ENCODE results near the gene UNKL. TPM values are rescaled to one million over a fixed set of nuclear protein-coding genes. Genes with fewer than 3 reads are reported as not detected.
A peak's percentile ranks its signal among the peaks of the same experiment; 100 is the strongest.

The UNKL gene, protein sequence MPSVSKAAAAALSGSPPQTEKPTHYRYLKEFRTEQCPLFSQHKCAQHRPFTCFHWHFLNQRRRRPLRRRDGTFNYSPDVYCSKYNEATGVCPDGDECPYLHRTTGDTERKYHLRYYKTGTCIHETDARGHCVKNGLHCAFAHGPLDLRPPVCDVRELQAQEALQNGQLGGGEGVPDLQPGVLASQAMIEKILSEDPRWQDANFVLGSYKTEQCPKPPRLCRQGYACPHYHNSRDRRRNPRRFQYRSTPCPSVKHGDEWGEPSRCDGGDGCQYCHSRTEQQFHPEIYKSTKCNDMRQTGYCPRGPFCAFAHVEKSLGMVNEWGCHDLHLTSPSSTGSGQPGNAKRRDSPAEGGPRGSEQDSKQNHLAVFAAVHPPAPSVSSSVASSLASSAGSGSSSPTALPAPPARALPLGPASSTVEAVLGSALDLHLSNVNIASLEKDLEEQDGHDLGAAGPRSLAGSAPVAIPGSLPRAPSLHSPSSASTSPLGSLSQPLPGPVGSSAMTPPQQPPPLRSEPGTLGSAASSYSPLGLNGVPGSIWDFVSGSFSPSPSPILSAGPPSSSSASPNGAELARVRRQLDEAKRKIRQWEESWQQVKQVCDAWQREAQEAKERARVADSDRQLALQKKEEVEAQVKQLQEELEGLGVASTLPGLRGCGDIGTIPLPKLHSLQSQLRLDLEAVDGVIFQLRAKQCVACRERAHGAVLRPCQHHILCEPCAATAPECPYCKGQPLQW
- polyA plus RNA-seq (ENCODE audit: insufficient read length), result 7.5 TPM

DNA sequence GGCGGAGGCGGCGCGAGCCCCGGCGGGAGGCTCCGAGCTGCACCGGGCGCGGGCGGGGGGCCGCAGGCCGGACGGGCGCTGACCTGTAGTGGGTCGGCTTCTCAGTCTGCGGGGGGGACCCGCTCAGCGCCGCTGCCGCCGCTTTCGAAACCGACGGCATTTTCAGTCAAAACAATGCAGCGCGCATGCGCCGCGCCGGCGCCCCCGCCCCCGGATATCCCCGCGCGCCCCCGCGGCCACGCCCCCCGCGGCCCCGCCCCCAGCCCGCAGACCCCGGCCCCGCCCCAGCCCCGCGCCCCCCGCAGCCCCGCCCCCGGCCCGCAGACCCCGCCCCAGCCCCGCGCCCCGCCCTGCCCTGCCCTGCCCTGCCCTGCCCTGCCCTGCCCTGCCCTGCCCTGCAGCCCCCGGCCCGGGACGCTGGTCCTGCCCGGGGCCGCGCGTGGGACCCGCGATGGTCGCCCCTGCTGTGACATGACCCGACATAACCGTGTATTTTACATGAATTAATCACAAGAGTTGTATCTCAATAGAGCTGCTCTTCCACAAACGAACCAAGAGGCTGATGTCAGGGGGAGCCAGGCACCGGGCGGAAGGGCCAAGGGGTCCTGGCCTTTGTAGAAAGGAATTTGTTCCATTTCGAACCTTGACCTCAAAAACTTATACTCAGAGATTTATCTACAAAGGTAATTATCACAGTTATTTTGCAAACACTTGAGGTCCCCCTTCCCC, at the start of gene UNKL:
Gene UNKL, minus strand, starts transcription at position 173 of the 729 bp plus-strand sequence. Its CDS starts 13 bp downstream, at position 160.
- peak; percentile 28 for DNase-seq (ENCODE audit: low read depth)

DNA sequence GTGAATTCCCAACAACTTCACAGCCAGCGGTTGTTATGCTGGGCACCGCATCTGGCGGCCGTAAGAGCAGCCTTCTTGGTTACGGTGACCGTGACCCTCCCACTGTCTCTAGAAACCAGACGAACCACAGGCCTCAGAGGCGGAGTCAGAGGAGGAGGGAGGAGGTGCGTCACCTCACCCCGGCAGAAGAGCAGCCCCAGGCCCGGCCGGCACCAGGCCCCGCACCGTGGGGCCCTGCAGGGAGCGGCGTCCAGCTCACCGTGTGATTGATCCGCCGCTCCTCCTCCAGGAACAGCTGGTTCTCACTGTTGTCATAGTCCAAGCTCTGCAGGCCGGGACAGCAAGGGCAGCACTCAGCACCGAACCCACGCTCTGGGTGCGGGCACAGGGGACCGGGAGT, 46.6 kb upstream of the UNKL start:
- no peak for DNase-seq (ENCODE audit: low read depth)

DNA sequence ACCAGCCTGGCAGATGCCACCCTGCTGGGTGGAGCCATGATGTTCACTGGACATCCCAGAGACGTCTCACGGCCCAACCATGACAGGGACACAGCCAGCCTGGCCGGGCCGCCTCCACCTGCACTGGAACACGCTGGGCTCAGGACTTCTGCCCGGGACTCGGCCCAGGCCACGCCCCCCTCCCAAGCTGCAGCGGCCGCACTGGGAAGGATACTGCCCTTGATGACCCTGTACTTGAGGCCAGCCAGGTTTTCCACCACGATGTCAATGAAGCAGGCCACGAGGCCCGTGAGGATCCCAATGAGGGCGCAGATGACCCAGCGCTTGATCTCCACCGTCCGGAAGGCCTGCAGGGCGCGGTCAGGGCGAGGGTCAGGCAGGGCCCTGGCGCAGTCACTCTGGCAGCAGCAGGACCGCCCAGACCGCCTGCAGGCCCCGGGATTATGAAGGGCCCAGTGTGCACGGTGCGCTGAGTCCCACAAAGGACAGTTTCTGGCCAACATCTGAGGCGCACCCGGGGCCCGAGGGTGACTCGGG, 46.2 kb upstream of the UNKL start:
- DNase-seq (ENCODE audit: low read depth), result no peak

DNA sequence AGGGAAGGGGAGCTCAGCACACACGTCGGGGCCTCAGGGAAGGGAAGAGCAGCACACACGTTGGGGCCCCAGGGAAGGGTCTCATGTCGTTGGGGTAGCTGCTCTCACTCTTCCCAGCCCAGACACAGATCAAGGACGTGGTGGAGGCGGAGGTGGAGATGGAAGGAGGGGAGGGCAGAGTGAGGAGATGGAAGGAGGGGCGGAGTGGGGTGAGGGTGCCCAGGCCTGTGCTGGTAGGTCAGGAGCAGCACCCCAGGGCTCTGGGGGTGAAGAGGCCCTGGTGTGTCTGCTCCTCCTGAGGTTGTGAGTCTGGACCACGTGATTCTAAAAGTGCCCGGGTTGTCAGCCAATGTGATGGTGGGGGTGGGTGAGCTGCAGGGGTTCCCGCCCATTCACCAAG, 45.5 kb upstream of the UNKL start:
- DNase-seq (ENCODE audit: low read depth), result no peak

DNA sequence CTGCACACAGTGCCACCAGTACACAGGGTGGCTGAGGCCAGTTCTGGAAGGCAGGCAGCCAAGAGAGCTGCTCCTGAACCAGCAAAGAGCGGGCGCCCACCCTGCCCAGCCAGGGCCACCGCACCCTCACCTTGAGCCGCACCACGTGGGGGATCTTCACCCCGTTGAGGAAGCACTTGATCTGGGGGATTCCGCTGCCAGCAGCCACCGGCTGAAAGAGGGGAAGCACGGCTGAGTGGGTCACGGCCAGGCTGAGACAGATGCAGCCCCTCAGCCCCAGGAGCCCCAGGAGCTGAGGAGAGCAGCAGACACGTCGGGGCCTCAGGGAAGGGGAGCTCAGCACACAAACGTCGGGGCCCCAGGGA, 44.5 kb upstream of the UNKL start:
- DNase-seq (ENCODE audit: low read depth), result no peak

DNA sequence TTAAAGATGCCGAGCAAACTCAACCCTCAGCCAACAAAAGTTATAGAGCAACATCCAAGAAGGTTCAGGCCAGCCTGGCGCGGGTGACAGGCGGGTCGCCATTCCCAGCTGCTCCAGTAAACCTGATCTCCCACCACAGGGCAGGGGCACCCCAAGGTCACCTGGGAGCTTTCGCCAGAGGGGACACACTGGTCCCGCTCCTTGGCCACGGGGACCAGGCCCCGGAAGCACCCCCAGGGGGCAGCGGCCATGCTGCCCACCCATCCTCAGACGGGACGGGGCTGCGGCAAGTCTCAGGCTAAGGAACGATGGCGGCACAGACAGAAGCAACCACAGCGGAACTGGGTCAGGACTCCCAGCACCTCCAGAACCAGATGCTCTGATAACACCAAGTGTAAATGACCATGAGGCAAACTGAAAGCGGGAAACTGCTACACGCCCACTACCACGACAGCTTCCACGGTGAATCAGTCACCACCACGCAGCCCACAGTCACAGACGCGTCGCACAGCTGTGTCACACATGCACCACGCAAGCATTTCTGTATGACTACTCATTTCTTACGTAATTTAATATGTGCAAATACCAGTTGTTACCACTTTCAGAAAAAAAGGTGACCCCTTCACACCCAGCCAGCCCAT, 44.0 kb upstream of the UNKL start:
- DNase-seq (ENCODE audit: low read depth), result no peak

DNA sequence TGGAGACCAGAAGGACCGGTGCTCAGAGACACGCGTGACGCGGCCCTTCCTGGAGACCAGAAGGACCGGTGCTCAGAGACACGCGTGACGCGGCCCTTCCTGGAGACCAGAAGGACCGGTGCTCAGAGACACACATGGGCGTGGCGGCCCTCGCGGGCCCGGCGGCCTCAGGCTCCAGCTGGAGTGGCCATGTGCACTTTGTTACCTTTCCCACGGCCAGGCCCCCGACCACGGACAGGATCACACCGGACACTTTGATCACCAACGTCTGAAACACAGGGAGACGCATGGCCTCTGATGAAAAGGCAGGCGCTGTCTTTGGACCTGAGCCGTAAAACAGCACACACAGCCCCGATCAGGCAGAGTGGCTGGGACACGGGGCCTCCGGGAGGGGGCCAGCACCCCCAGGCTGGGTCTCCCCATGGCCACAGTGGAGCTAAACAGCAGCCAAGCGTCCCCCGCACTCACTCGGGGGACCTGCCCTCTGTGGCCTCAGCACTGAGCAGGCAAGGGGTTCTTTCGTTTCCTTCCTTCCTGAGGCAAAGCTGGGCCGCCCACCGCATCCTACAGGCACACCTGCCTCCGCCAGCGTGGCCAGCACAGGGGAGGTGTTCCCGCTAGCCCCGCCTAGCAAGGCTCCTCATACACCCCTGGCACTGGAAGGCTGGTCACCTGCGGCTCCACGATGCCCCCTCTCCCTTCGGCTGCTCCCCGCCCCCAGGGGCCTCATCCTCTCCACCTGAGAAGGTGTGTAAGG, 43.2 kb upstream of the UNKL start:
- no peak for DNase-seq (ENCODE audit: low read depth)

DNA sequence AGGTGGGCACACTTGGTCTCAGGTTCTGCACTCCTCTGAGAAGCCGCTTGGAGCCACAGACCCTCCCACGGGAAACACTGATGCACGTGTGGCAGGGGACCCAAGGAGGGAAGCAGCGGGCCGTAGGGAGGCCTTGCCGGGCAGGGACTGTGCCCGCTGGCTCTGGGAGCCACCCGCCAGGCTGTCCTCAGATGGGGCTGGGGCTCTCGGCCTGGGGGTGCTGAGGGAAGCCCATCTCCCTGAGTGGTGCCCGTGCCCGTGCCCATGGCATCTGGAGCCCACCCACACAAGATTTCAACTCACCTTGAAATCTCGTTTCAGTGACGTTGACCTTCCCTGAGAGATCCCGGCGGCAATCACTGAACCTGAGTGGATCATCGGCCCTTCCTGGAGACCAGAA, 42.4 kb upstream of the UNKL start:
- no peak for DNase-seq (ENCODE audit: low read depth)

DNA sequence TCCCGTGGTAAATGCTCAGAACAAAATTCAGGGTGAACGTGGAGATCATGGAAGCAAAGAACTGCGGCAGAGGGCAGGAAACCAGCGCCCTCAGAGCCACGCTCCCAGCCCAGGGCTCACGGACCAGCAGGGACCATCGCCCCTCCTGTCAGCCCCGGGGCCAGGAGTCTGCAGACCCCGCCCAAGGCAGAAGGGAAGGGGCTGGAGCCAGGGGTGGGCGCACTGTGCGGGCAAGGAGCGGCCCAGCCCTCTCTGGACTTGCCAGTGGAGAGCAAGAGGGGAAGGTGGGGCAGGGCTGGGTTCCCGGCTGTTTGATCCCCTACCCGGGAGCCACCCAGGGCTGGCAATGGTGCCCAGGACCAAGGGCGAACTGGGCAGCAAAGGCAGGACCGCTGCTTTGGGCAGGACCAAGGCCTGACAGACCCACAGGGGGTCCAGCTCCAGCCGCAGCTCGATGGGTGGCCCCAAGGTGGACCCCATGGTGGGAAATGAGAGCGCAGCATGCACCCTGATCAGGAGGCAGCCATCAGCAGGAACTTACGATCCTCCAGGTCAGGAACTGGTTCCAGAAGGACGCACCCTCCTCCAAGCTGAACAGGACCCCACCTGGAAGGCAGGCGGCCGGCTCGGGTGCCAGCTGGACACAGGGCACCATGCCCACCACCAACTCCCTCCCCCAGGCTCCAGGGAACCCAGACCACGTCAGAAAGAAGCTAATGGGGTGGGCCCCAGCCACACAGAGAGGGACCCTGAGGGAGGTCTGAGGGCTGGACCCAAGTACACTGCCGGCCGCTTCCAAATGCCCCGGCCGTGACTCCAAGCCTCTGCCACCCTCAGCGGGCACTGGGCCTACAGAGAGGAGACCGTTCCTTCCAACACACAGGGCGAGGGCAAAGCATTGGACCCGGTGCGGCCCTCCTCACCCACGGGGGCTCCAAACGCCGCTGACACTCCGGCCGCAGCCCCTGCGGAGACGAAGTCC, 41.0 kb upstream of the UNKL start:
- no peak for DNase-seq (ENCODE audit: low read depth)

DNA sequence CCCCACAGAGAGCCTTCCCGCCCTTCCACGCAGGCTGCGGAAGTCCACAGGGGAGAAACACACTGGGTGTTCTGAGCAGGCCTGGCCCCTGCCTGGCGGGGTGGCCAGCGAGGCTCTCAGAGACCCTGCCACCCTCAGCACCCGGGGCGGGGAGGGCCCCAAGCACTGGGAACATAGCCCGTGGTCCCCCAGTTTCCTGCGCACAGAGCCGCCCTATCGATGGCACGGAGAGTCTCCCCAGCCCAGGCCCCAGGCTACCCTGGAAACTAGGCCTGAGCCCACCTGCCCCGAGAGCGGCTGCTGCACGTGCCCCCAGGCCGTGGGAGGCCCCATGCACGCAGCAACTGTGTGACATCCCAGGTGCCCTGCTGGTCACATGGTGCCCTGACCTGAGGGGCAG, 40.1 kb upstream of the UNKL start:
- DNase-seq (ENCODE audit: low read depth), result no peak

DNA sequence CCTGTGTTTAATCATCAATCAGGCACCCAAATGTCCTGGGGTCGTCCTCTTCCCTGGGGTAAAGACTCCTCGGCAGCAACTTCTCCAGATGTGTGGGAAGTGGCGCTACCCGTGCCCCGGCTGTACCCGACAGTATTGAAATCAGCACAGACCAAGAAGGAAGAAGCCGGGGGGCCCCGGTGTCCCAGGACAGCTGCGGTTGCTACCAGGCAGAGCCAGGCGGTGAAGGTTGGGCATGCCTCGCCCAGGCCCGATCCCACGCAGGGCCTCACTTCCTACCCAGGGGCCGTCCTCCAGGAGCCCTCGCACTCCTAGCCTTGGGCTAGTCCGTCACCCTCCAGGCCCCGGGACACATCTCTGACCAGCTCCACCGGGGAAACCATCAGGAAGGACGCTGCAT, 38.8 kb upstream of the UNKL start:
- no peak for DNase-seq (ENCODE audit: low read depth)

DNA sequence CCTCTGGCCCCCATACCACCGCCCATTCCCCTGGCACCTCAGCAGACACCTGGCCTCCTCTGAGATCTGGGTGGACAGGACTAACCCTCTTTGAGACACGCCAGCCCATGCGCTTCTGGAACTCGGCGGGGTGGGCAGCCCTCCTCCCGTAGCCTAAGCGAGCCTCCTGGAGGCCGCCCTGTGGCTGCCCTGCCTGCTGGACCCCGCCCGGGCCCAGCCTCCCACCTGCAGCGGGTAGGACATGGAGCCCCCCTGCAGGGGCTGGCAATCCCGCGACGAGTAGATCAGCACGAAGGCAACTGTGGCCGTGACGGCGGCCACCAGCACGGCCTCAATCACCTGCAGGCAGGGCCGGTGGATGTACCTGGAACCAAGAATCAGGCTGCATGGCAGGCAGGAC, 38.0 kb upstream of the UNKL start:
- DNase-seq (ENCODE audit: low read depth), result no peak

DNA sequence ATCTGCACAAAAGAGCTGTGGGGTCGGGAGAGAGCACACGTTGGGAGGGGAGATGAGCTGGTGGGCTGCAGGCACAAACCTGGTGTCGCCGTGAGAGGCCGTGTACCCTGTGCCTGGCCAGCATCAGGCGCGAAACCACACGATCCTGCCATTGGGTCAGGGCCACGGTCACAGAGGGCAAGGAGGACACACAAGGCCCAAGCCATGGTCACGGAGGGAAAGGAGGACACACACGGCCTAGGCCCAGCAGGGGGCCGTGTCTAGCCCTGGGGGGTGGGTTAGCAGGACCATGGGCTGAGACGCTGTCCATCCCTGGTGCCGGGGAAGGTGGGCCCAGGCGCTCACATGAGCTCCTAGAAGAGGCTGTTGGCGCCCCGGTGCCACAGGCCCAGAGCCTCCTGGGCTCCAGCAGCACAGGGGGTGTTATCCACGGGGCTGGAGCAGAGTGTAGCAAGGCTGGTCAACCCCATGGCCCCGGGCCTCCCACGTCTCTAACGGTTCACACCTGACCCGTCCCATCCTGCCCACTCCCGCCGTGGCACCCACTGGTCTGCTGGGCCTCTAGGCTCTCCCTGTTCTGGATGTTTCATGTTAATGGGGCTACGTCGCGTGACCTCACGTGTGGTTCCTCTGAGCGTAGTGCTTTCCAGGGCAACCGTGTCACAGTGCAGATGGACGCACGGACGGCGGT, 37.3 kb upstream of the UNKL start:
- DNase-seq (ENCODE audit: low read depth), result no peak

DNA sequence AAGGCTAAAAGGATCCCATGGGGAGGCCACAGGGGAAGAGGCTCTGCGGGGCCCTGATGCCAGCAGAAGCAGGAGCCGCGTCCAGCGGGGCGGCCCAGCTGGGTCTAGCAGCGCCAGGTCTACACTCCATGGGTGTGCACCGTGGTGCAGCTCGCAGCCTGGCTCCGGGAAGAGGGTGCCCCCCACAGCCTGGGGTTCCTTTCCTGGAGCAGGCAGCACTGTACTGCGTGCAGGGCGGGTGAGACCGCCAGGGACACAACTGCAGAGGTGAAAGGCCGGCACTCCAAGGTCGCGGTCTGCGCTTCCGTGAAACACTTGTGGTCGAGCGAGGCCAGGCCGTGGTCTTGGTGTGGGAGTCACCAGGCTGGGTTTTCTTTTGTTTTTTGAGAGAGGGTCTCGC, 36.3 kb upstream of the UNKL start:
- DNase-seq (ENCODE audit: low read depth), result no peak

DNA sequence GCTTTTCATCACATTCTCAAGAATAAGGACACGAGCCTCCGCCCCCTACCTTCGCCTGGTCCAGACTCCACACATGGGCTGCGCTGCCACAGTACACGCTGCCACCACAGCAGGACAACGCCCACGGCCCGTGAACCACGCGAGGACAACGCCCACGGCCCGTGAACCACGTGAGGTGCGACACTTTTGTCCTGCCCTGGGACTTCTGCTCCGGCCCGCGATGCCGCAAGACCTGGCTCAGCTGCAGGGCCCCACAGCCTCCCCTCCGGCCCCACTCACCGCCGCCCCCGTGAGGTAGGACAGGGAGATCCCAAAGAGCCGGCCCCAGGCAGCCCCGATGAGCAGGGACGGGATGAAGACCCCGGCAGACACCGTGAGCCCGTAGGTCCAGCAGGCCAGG, 35.7 kb upstream of the UNKL start:
- no peak for DNase-seq (ENCODE audit: low read depth)

DNA sequence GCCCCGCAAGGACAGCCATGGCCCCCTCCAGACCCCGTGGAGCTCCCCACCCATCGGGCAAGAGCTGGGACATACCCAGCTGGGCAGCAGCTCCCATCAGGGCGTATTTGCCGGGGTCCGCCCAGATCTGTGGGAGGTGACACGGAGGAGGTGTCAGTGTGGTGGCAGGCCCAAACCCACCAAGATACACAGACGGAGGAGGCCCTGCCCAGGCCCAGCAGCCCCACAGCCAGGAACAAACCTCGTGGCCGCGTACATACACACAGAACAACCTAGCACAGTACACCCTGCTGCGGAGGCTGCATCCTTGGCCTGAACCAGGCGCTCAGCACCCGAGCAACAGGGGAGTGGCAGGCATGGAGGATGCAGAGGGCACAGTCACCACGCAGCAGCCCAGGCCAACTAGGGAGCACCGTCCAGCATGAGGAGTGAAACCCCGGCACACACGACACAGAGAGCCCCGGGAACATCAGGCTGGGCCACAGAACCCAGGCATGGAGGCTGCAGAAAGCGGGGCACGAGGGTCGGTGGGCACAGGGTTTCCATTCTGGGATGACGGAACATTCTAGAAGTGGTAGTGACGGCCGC, 34.8 kb upstream of the UNKL start:
- DNase-seq (ENCODE audit: low read depth), result no peak

DNA sequence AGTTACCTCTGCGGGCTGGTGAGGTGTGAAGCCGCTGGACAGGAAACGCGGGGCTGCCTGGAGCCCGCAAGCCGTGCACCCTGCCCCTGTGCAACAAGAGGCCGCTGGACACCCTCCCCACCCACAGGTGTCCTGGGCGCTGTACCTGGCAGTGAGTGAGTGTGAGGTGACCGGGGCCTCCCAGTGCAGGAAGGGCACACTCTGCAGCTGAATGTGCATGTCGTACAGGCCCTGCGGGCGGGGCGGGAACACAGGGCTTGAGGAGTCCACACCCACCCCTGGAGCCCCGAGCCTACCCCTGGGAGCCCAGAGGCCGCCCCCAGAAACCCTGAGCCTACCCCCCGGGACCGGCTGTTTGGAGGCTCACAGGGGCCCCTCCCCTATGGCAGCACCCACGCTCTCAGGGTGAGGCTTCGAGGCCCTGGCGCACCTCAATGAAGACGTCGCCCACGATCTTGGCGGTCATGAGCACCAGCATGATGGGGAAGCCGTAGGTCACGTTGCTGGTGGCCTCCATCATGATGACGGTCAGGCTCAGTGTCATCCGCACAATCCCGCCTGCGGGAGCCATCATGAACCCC, 34.1 kb upstream of the UNKL start:
- DNase-seq (ENCODE audit: low read depth), result no peak

DNA sequence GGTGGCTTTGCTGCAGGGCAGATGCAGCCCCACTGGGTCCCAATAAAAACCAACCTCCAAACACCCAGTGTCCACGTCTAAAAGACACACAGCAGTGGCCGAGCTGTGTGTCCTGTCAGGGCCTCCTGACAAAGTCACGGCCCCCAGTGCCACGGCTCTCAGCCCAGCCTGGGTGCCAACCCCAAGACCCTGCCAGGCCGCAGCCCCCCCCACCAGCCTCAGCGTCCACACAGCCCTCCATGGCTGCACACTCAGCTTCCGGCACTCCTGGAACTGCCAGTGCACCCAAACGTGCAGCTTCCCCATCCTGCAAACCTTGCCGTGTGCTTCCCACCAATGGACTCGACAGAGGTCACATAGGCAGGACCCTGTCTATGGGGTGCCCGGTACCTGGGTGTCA, 33.5 kb upstream of the UNKL start:
- DNase-seq (ENCODE audit: low read depth), result no peak
